Loucy (cell line): ENCODE data around the gene BTK.
"Not testable (repeated sequence)": the region's sequence is repeated elsewhere in the genome, so short reads cannot be mapped to it uniquely, and the experiment has no call there.

Experiments used
- H2AFZ ChIP-seq: fragments of 200-600 bp; sonication (generic); 2 replicates; pipeline ENCODE4 v1.6.0; 2016; ENCODE audit warnings: antibody characterized with exemption, mild to moderate bottlenecking, low read length, moderate library complexity
- H3F3A ChIP-seq: fragments of 200-600 bp; 2 replicates; pipeline ENCODE4 v1.6.0; 2016; ENCODE audit warnings: antibody characterized with exemption, low read depth, mild to moderate bottlenecking
- H3K27me3 ChIP-seq: fragments of 200-600 bp; sonication (generic); 2 replicates; pipeline ENCODE4 v1.6.1; 2014; ENCODE audit warnings: low read length, mild to moderate bottlenecking; ENCODE audit not compliant: insufficient read depth, poor library complexity, severe bottlenecking
- H3K36me3 ChIP-seq: fragments of 200-600 bp; sonication (generic); 2 replicates; pipeline ENCODE4 v1.6.1; 2016; ENCODE audit warnings: low read length; ENCODE audit not compliant: insufficient read depth
- H3K4me1 ChIP-seq: fragments of 200-600 bp; sonication (generic); 2 replicates; pipeline ENCODE4 v1.5.1; 2014; ENCODE audit warnings: low read length, mild to moderate bottlenecking; ENCODE audit not compliant: insufficient read depth, poor library complexity, severe bottlenecking
- H3K4me2 ChIP-seq: fragments of 200-600 bp; sonication (generic); 2 replicates; pipeline ENCODE4 v1.6.0; 2014; ENCODE audit warnings: antibody characterized with exemption, low read length, low read depth, mild to moderate bottlenecking; ENCODE audit not compliant: poor library complexity, severe bottlenecking
- H3K4me3 ChIP-seq: fragments of 200-600 bp; sonication (generic); 2 replicates; pipeline ENCODE4 v1.5.1; 2014; ENCODE audit warnings: low read length, mild to moderate bottlenecking, mixed read lengths; ENCODE audit not compliant: poor library complexity, severe bottlenecking
- H3K79me2 ChIP-seq: fragments of 200-600 bp; sonication (generic); 2 replicates; pipeline ENCODE4 v1.6.1; 2014; ENCODE audit warnings: low read length; ENCODE audit not compliant: insufficient read depth
- H3K9ac ChIP-seq: fragments of 200-600 bp; sonication (generic); 2 replicates; pipeline ENCODE4 v1.6.0; 2014; ENCODE audit warnings: mild to moderate bottlenecking, low read depth, low read length, moderate library complexity; ENCODE audit not compliant: poor library complexity, severe bottlenecking
- H3K9me2 ChIP-seq: fragments of 200-600 bp; sonication (generic); replicated peaks from 2 replicates; pipeline ENCODE4 v1.6.1; 2016; ENCODE audit warnings: low read depth, low read length, mixed read lengths
- H3K9me3 ChIP-seq: fragments of 200-600 bp; sonication (generic); 2 replicates; pipeline ENCODE4 v1.6.1; 2014; ENCODE audit warnings: mild to moderate bottlenecking, antibody characterized with exemption, low read length, low read depth; ENCODE audit not compliant: insufficient read depth
- H4K20me1 ChIP-seq: fragments of 200-600 bp; sonication (generic); 2 replicates; pipeline ENCODE4 v1.6.0; 2014; ENCODE audit warnings: antibody characterized with exemption, low read length, mild to moderate bottlenecking; ENCODE audit not compliant: insufficient read depth, poor library complexity, severe bottlenecking
- EZH2phosphoT487 ChIP-seq: fragments of 200-600 bp; IDR thresholded peaks from 2 replicates; pipeline ENCODE4 v1.6.1; 2018; ENCODE audit warnings: antibody characterized with exemption, mild to moderate bottlenecking, moderate library complexity, borderline replicate concordance
- TF ChIP-seq, protein P1 (sequence below): fragments of 200-600 bp; sonication (generic); conservative IDR thresholded peaks from 2 replicates; pipeline ENCODE4 v1.5.1; 2014; ENCODE audit warnings: mild to moderate bottlenecking, antibody characterized with exemption, low read length

Gene BTK

DNA sequence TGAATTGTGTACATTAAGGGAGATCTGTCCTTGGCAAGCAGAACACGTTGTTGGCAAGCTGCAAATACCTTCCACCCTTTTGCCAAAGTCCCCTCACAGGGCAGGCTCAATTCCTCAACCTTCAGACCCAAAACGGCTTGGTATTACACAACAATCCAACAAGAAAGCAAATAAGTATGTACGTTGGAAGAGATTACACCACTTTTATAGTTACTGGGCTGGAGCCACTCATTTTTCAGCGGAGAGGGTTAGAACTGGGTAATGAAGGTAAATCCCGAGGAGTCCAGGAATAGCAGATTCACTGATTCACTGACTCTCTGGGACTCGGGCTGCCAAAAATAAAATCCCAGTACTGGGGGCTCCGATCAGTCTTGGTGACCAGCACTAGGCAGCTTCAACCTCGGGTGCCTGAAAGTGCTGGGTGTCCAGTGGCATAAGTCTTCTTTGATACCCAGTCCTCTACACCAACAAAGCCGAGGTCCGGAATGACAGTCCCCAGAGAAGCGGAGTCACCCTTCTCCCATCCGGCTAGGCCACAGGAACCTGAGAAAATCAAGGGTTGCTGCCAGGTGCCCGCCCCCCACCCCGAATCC is 38.0 kb downstream of the BTK start:
- H3K4me1 ChIP-seq = peaks cover 7% of the 10 kb centered on the region
- H2AFZ ChIP-seq = peak overlapping the region; percentile 90; the same call in 1 of the 2 replicates

DNA sequence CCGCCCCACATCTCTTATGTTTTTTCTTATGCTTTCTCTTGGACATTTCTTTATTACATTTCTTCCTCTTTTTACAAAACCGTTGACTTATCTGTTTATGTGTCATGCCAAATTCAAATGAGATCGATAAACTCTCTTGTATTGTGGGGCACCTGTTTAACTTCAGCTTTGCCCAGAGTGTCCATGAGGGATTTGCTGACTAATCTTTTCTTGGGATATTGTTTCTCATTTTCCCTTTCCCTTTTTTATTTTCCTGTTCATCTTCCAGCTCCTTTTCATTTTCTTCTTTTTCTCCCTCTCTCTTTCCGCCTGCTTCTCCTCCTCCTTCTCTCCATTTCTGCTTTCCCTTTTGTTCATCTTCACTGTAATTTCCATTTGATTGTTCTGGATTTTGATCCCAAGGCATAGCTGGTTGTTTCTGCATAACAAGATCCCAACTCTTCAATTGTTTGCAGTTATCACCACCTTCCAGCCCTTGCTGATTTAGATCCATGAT is 48.2 kb downstream of the BTK start:
- H3K79me2 ChIP-seq = no peaks in the 10 kb centered on the region
- H3K4me3 ChIP-seq = no peak overlapping the region
- no peaks in the 10 kb centered on the region for H3K9me3 ChIP-seq
- H3F3A ChIP-seq = no peaks in the 10 kb centered on the region
- H3K36me3 ChIP-seq = no peaks in the 10 kb centered on the region
- H3K4me1 ChIP-seq = no peaks in the 10 kb centered on the region
- TF ChIP-seq, protein P1, sequence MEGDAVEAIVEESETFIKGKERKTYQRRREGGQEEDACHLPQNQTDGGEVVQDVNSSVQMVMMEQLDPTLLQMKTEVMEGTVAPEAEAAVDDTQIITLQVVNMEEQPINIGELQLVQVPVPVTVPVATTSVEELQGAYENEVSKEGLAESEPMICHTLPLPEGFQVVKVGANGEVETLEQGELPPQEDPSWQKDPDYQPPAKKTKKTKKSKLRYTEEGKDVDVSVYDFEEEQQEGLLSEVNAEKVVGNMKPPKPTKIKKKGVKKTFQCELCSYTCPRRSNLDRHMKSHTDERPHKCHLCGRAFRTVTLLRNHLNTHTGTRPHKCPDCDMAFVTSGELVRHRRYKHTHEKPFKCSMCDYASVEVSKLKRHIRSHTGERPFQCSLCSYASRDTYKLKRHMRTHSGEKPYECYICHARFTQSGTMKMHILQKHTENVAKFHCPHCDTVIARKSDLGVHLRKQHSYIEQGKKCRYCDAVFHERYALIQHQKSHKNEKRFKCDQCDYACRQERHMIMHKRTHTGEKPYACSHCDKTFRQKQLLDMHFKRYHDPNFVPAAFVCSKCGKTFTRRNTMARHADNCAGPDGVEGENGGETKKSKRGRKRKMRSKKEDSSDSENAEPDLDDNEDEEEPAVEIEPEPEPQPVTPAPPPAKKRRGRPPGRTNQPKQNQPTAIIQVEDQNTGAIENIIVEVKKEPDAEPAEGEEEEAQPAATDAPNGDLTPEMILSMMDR = no peak
- TF ChIP-seq EZH2phosphoT487 = no peak
- H3K27me3 ChIP-seq = no peaks in the 10 kb centered on the region
- H3K4me2 ChIP-seq = no peak overlapping the region
- H3K9me2 ChIP-seq = no peaks in the 10 kb centered on the region
- H2AFZ ChIP-seq = no peak overlapping the region
- H3K9ac ChIP-seq = no peak overlapping the region
- H4K20me1 ChIP-seq = no peaks in the 10 kb centered on the region

More for the DNA sequence above, 38.0 kb downstream of the BTK start:
- Histone ChIP-seq H3F3A (no peaks in the 10 kb centered on the region), H3K27me3 (no peaks in the 10 kb centered on the region), H3K4me3 (peak overlapping the region; percentile 82), H3K9me2 (no peaks in the 10 kb centered on the region), H4K20me1 (peaks cover 18% of the 10 kb centered on the region), H3K9ac (peak overlapping the region; percentile 87), H3K79me2 (peaks cover 32% of the 10 kb centered on the region), H3K36me3 (no peaks in the 10 kb centered on the region), H3K9me3 (no peaks in the 10 kb centered on the region), H3K4me2 (peak overlapping the region; percentile 79)
- TF ChIP-seq EZH2phosphoT487 = no peak
- TF ChIP-seq, protein P1 = no peak

DNA sequence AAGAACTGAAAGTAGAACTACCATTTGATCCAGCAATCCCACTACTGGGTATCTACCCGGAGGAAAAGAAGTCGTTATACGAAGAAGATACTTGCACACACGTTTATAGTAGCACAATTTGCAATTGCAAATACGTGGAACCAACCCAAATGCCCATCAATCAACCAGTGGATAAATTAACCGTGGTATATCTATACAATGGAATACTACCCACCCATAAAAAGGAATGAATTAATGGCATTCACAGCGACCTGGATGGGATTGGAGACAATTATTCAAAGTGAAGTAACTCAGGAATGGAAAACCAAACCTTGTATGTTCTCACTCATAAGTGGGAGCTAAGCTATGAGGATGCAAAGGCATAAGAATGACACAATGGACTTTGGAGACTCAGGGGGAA is 51.7 kb downstream of the BTK start:
- H3K9ac ChIP-seq, H3K79me2 ChIP-seq, H3K36me3 ChIP-seq, H3K27me3 ChIP-seq, H3K4me3 ChIP-seq, H3K9me3 ChIP-seq, H3F3A ChIP-seq, H3K4me2 ChIP-seq, H2AFZ ChIP-seq, H4K20me1 ChIP-seq, H3K4me1 ChIP-seq, H3K9me2 ChIP-seq: not testable (repeated sequence)

DNA sequence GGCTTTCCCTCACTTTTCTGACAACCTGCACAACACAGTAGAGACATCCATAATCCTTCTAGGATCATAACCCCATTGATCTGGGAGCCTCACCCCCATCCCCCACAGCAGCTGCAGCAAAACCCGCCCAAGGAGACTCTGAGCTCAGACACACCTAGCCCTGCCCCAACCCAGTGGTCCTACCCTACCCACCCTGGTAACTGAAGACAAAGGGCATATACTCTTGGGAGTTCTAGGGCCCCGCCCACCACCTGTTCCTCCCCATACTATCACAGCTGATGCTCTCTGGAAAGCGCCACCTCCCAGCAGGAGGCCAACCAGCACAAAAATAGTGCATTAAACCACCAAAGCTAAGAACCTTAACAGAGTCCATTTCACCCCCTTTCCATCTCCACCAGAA is 59.4 kb downstream of the BTK start:
- not testable (repeated sequence) for H3K9me3 ChIP-seq, H3K9ac ChIP-seq, H3K4me1 ChIP-seq, H3K79me2 ChIP-seq, H3K4me3 ChIP-seq, H3K36me3 ChIP-seq, H3K4me2 ChIP-seq, H4K20me1 ChIP-seq, H3F3A ChIP-seq, H2AFZ ChIP-seq, H3K27me3 ChIP-seq, H3K9me2 ChIP-seq
